GM18868 (cell line): ENCODE results near the gene POLR2E.

ENCODE experiments used
- ATAC-seq: cut with Tn5 transposase; IDR thresholded peaks from one replicate; pipeline ENCODE4 v1.9.1; 2021; ENCODE audit warnings: mild to moderate bottlenecking, moderate library complexity; ENCODE audit not compliant: unreplicated experiment

The POLR2E gene

GRCh38 chr19:1066748-1067340 is 28.3 kb downstream of the POLR2E start, which contains the start of gene ARHGAP45:
Gene ARHGAP45 (plus strand): TSS chr19:1067167. CDS start chr19:1067406, 239 bp downstream.
- ATAC-seq, result peak; percentile 55

- no peak for ATAC-seq
These were observed 28.9 kb downstream of the POLR2E start for GRCh38 chr19:1066251-1066747.

- no peak for ATAC-seq
These were observed 29.5 kb downstream of the POLR2E start for GRCh38 chr19:1065606-1066109.

GRCh38 chr19:1064661-1065605 is 30.2 kb downstream of the POLR2E start:
- ATAC-seq, result no peak

- no peak for ATAC-seq
These were observed 31.1 kb downstream of the POLR2E start for GRCh38 chr19:1063909-1064660.

- ATAC-seq, result no peak
These were observed 31.9 kb downstream of the POLR2E start for GRCh38 chr19:1063030-1063908.

- no peak for ATAC-seq
These were observed 32.7 kb downstream of the POLR2E start for GRCh38 chr19:1062387-1063029.

GRCh38 chr19:1061987-1062386 is 33.2 kb downstream of the POLR2E start:
- ATAC-seq, result no peak

- ATAC-seq, result no peak
These were observed 34.5 kb downstream of the POLR2E start for GRCh38 chr19:1060689-1061088.

GRCh38 chr19:1058112-1058511 is 37.1 kb downstream of the POLR2E start:
- ATAC-seq, result no peak

GRCh38 chr19:1057176-1057855 is 37.9 kb downstream of the POLR2E start:
- ATAC-seq, result no peak

- ATAC-seq, result no peak
These were observed 39.1 kb downstream of the POLR2E start for GRCh38 chr19:1055886-1056620.

- no peak for ATAC-seq
These were observed 40.1 kb downstream of the POLR2E start for GRCh38 chr19:1055028-1055425.

GRCh38 chr19:1054102-1055027 is 40.8 kb downstream of the POLR2E start:
- no peak for ATAC-seq

GRCh38 chr19:1053176-1054101 is 41.7 kb downstream of the POLR2E start:
- ATAC-seq, result no peak

GRCh38 chr19:1052349-1052975 is 42.7 kb downstream of the POLR2E start:
- ATAC-seq, result no peak
